C4-2B (cell line): ENCODE measurements around the gene DLK2.

Source experiments
- CTCF ChIP-seq: fragments of 450-650 bp; conservative IDR thresholded peaks from 2 replicates; pipeline ENCODE4 v1.5.1; 2017; ENCODE audit warnings: mild to moderate bottlenecking
- ZFX ChIP-seq: fragments of 450-650 bp; IDR thresholded peaks from 2 replicates; pipeline ENCODE4 v1.6.1; 2017

DNA sequence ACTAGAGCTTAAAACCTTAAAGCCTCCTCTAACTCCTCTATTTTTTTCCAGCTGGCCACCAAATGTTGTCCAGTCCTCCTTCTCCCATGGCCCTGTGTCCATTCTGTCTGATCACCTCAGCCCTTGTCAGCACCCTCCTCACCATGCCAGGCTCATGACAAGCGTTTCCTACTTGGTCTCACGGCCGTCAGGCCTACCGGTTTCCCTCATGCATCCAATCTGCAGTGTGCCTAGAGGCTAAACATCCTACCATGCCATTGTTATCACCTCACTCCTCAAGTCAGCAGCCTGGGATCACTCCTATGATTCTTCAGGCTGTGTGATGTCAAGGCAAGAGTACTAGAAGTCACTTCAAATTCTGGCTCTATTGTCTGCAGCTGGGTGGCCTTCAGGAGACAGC lies 12.4 kb upstream of the DLK2 start:
- TF ChIP-seq CTCF (no peak), ZFX (no peak)
